Measurements from ENCODE around the gene CAMSAP1.

Gene CAMSAP1

DNA sequence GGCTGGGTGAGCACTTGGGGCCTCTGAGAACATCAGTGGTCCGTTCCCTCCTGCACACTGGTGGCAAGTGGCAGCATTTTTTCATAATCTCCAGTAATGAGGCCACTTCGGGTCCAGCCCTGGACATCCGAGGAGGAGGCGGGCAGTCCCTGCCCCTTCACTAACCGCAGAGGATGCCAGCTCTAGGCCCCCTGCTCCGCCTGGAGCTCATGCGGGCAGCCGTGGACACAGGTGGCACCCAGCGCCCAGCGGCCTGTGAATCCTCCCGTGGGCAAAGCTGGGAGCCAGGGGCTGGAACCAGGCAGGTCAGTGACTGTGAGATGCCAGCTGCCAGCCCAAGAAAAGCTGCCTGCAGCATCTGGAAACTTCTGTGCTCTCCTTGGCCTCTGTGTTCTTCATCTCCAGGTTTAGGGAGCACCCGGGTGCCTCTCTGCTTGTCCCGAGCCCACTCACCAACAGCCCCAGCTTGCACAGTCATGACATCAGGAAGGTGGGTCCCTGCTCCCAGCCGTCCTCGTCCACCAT lies 112.9 kb downstream of the CAMSAP1 start:
- FAIRE-seq (no peak), DNase-seq (ENCODE audit: insufficient read length) (no peak)
- TF ChIP-seq TAF1 (IDR thresholded peaks at IDR 0.05; ENCODE audit: borderline replicate concordance, low read depth, low read length) = no peak
- no peak for TF ChIP-seq POLR2A (IDR thresholded peaks at IDR 0.05; ENCODE audit: low read depth, low read length)
- no peak for TF ChIP-seq POLR2AphosphoS5 (IDR thresholded peaks at IDR 0.05; ENCODE audit: low read depth, low read length)

GRCh38 chr9:135794057-135794335 lies 113.3 kb downstream of the CAMSAP1 start:
- no peak for TF ChIP-seq POLR2A (IDR thresholded peaks at IDR 0.05; ENCODE audit: low read depth, low read length)
- DNase-seq (ENCODE audit: insufficient read length) = no peak
- no peak for FAIRE-seq

DNA sequence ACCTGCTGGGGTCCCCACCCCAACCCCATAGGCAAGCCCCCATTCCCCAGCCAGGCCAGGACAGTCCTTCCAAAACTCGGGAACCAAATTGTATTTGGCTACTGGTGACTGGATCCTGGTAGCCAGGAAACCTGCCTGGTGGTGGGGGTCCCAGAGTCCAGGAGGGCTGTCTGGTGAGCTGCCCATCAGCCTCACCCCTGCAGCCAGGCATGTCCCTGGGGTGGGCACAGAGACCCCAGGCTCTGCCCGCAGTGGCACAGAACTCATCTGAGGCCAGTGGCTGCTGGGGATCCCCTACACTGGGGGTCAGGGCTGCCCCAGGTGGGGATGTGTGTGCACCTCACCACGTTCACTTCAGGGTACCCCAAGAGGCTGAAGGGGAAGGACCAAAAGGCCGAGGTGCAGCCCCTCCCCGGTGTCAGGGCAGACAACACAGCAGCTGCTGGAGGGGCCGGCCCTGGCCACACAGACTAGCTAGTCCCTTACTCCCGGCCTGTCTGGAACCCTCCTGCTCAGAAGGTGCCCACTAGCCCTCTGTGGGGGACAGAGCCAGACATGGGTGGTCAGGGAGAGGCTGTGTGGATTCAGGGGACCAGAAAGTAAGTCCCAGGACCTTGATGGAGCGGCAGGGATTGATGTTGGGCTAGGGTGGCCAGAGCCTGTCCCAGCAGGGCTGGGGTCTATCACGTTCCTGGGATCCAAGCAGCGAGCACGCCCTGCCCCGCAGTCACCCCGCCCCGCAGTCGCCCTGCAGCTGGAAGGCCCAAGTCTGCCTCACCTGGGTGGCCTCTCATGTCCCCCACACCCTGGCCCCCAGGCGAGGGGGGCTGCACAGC lies 113.9 kb downstream of the CAMSAP1 start:
- TF ChIP-seq TAF1 (IDR thresholded peaks at IDR 0.05; ENCODE audit: borderline replicate concordance, low read depth, low read length) = no peak
- no peak for TF ChIP-seq POLR2A (IDR thresholded peaks at IDR 0.05; ENCODE audit: low read depth, low read length)
- TF ChIP-seq POLR2AphosphoS5 (IDR thresholded peaks at IDR 0.05; ENCODE audit: low read depth, low read length) = no peak
- FAIRE-seq = no peak
- no peak for DNase-seq (ENCODE audit: insufficient read length)

DNA sequence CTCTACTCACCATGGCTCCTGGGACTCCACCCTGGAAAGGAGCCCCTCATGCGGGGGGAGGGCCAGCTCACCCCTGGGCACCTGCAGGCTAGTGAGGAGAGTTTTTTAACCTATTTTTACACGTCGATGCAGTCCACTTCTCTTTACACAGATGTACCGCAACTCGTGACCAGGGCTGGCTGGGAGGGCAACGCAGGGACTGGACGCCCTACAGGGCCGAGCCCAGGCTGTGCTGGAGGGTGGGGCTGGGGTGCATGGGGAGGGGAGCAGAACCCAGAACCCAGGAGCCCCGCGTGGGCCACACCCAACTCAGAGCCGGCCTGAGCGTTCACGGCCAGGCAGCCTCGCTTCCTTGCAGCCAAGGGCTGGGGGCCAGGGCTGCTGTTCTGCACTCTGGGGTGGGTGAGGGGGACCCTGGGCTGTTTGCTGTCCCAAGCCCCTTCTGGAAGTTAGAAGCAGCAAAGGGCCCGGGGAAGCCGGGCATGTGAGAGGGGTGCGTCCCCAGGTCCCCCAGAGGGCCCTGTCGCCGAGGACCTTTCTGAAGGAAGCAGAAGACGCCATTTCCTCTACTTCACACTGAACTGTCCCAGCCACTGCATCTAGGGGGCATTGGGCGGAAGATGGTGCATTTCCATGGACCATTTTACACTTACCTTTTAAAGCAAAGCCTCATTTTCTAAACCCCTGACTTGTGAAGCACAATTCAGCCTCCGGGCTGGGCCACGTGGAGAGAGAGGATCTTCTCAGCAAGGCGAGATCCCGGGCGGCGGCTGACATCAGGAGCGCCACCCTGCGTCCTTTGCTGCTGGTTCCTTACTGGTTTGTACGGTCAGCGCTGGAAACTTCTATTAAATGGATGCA lies 114.8 kb downstream of the CAMSAP1 start:
- TF ChIP-seq POLR2A (IDR thresholded peaks at IDR 0.05; ENCODE audit: low read depth, low read length) (no peak), TAF1 (IDR thresholded peaks at IDR 0.05; ENCODE audit: borderline replicate concordance, low read depth, low read length) (no peak), POLR2AphosphoS5 (IDR thresholded peaks at IDR 0.05; ENCODE audit: low read depth, low read length) (no peak)
- FAIRE-seq (no peak), DNase-seq (ENCODE audit: insufficient read length) (no peak)

GRCh38 chr9:135791431-135792267 lies 115.7 kb downstream of the CAMSAP1 start:
- no peak for FAIRE-seq

GRCh38 chr9:135790850-135791249 lies 116.5 kb downstream of the CAMSAP1 start:
- DNase-seq (ENCODE audit: insufficient read length) (no peak), FAIRE-seq (no peak)
- no peak for TF ChIP-seq TAF1 (IDR thresholded peaks at IDR 0.05; ENCODE audit: borderline replicate concordance, low read depth, low read length)
- no peak for TF ChIP-seq POLR2AphosphoS5 (IDR thresholded peaks at IDR 0.05; ENCODE audit: low read depth, low read length)
- no peak for TF ChIP-seq POLR2A (IDR thresholded peaks at IDR 0.05; ENCODE audit: low read depth, low read length)

More at GRCh38 chr9:135791431-135792267, 115.7 kb downstream of the CAMSAP1 start:
- TF ChIP-seq POLR2AphosphoS5 (IDR thresholded peaks at IDR 0.05; ENCODE audit: low read depth, low read length) (no peak), TAF1 (IDR thresholded peaks at IDR 0.05; ENCODE audit: borderline replicate concordance, low read depth, low read length) (no peak), POLR2A (IDR thresholded peaks at IDR 0.05; ENCODE audit: low read depth, low read length) (no peak)
- no peak for DNase-seq (ENCODE audit: insufficient read length)

DNA sequence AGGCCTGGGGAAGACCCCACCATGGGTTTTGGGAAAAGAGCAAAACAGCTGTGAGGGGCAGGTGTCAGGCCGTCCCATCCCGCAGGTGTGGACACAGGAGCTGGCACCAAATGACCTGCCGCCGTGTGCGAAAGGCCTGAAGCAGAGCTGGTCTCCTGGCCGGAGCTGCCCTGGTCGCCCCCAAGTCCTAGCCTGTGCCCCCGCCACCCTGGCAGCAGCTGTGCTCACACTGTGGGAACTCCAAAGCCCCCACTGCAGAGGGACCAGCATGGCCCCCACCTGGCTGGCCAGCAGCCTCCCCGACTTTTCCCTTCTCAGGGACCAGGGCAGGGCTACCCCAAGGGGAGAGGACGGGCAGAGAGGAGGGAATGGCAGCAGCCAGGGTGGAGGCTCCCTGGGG lies 117.0 kb downstream of the CAMSAP1 start:
- DNase-seq (ENCODE audit: insufficient read length) = no peak
- FAIRE-seq = no peak
- TF ChIP-seq POLR2AphosphoS5 (IDR thresholded peaks at IDR 0.05; ENCODE audit: low read depth, low read length) (no peak), TAF1 (IDR thresholded peaks at IDR 0.05; ENCODE audit: borderline replicate concordance, low read depth, low read length) (no peak), POLR2A (IDR thresholded peaks at IDR 0.05; ENCODE audit: low read depth, low read length) (no peak)

DNA sequence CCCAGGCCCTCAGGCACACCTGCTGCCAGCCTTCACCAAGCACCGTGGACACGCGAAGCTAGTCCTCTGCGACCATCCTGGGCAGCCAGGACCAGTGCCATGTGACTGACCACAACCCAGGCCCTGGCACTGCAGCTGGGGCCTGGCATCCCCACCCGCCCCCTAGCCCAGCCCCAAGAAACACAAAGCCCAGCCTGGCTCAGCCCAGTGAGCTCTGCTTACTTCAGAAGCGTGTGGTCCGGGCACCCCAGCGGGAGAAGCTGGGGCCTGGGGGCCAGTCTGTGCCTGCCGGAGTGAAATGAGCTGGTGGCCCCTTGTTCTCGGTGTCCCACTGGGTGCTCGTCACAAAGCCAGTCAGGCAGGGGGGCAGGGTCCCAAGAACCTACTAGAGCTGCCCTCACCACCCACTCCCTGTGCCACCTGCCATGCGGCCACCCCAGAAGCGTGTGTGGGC lies 117.5 kb downstream of the CAMSAP1 start:
- no peak for DNase-seq (ENCODE audit: insufficient read length)
- TF ChIP-seq POLR2A (IDR thresholded peaks at IDR 0.05; ENCODE audit: low read depth, low read length) = no peak
- no peak for TF ChIP-seq TAF1 (IDR thresholded peaks at IDR 0.05; ENCODE audit: borderline replicate concordance, low read depth, low read length)
- no peak for TF ChIP-seq POLR2AphosphoS5 (IDR thresholded peaks at IDR 0.05; ENCODE audit: low read depth, low read length)
- FAIRE-seq = no peak

DNA sequence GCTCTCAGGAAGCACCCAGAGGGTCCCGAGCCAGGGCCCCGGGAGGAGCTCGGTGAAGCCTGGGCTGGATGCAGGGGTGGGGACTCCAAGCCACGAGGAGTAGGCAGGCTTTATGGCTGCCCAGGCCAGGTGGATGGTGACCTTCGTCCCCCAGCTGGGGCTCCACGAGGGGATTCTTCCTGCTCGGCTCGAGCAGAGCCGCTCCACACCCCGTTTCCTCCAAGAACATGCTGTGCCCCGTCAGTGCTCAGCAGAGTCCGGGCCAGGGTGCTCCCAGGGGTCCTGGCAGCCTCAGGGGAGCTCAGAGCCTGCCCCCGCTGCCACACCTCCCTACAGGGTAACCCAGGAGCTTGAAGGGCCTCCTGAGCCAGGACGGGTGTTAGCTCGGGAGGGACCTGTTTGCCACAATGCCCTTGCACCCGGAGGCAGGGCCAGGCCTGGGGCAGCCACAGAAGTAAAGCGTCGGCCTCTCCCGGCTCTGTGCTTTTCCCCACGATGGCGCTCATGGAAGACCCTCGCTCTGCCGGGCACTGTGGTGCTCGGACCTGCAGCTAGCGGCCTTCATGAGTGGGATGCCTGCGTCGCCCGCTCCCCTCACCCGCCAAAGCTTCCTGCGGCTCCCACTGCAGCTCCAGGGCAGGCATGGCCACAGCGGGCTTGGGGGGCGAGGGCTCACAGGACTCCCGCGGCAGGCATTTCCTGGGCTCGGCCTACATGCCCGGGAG lies 118.6 kb downstream of the CAMSAP1 start:
- no peak for TF ChIP-seq TAF1 (IDR thresholded peaks at IDR 0.05; ENCODE audit: borderline replicate concordance, low read depth, low read length)
- no peak for TF ChIP-seq POLR2AphosphoS5 (IDR thresholded peaks at IDR 0.05; ENCODE audit: low read depth, low read length)
- FAIRE-seq = no peak
- no peak for DNase-seq (ENCODE audit: insufficient read length)

DNA sequence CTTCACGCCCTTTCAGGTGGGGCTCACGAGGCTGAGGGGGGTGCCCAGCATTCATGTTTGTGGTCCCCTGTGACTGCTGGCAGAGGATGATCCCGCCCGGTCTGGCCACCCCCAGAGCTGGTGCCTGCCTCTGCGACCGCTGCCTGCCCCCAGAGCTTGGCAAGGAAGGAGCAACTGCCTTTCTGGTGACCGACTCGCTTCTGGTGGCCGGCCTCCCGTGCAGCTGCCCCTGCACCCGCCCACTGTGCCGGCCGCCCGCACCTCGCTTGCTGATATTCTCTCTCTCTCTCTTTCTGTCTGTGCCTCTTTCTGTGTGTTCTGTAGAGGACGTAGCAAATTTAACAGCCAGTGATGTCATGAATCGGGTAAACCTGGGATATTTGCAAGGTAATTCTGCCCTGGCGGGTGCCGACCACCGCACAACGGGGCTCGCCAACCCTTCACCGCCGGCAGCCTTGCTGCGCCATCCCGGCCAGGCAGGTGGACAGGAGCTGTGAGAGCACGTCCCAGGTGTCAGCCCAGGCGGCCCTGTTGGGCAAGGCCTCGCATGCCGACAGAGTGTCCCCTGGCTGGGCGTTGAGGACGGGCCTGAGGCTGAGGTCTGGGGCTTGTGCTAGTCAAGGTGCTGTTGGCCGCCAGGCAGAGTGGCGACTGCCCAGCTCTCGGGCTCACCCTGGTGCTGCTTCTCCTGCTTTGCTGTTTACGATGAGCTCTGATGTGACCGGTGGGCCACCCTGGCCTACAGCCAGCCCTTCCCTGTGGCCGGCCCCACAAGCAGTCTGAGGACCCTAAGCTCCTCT lies 119.4 kb downstream of the CAMSAP1 start:
- FAIRE-seq = no peak

More for the DNA sequence above, 119.4 kb downstream of the CAMSAP1 start:
- TF ChIP-seq POLR2AphosphoS5 (IDR thresholded peaks at IDR 0.05; ENCODE audit: low read depth, low read length) = no peak
- no peak for TF ChIP-seq POLR2A (IDR thresholded peaks at IDR 0.05; ENCODE audit: low read depth, low read length)
- no peak for TF ChIP-seq TAF1 (IDR thresholded peaks at IDR 0.05; ENCODE audit: borderline replicate concordance, low read depth, low read length)
- no peak for DNase-seq (ENCODE audit: insufficient read length)
